ENCODE data around the gene ZP1. TPM values are rescaled to one million over a fixed set of nuclear protein-coding genes. Genes with fewer than 3 reads are reported as not detected.

Gene ZP1
- total RNA-seq, 5 donors from 2014 or later (not counting 1 experiment from before 2014, with no cell fraction given) = 0.20 to 1.0 TPM; not detected in 3

- H3K4me3 Mint-ChIP-seq = peak overlapping the region in 2 of 3 donors; percentile 22 to 30
Observed at GRCh38 chr11:60916669-60917206, 49.4 kb downstream of the ZP1 start.

GRCh38 chr11:60917267-60917666, 49.9 kb downstream of the ZP1 start:
- POLR2A ChIA-PET = interaction anchor here in 1 of 2 donors (0.7 kb wide), 1 partner anchor 10 kb away, joined by 3 read pairs; no protein-coding TSS in a partner anchor
- no peaks in the 10 kb centered on the region for H3K9me3 Mint-ChIP-seq

More at GRCh38 chr11:60916669-60917206, 49.4 kb downstream of the ZP1 start:
- H3K36me3 ChIP-seq (ENCODE audit: control insufficient read depth in 2 of 2, extremely low read depth in 1 of 2, insufficient read depth in 1 of 2, low read length in 1 of 2) = peaks cover 5 to 36% of the 10 kb centered on the region in 2 donors
- H3K27ac ChIP-seq (ENCODE audit: low read length) = peak overlapping the region; percentile 13
- Mint-ChIP-seq H3K36me3 (peaks cover 28% of the 10 kb centered on the region), H3K27ac (peak overlapping the region in 1 of 2 donors; percentile 24), H3K4me1 (peaks cover 46 to 56% (median 51%) of the 10 kb centered on the region in 3 donors), H3K27me3 (no peaks in the 10 kb centered on the region), H3K9me3 (no peaks in the 10 kb centered on the region)
- WGBS (ENCODE audit: insufficient coverage) = 83% methylated on average over 1 of the region's 3 CpGs
- H3K27me3 ChIP-seq (replicated peaks in 1 of 2; ENCODE audit: control insufficient read depth in 2 of 2, extremely low read depth in 1 of 2, insufficient read depth in 2 of 2, low read length in 1 of 2) = peaks cover 0 to 8% of the 10 kb centered on the region in 2 experiments
- no peaks in the 10 kb centered on the region for H3K9me3 ChIP-seq
- H3K4me3 ChIP-seq (ENCODE audit: control insufficient read depth in 1 of 2, extremely low read depth in 1 of 2, low read length in 1 of 2) = no peak overlapping the region
- POLR2A ChIA-PET = no interaction called here
- DNase-seq (no peak), ATAC-seq (replicated peaks in 1 of 4) (no peak)
- peaks cover 23 to 53% of the 10 kb centered on the region in 2 experiments for H3K4me1 ChIP-seq (ENCODE audit: control insufficient read depth in 1 of 2, extremely low read depth in 1 of 2, insufficient read depth in 2 of 2, low read length in 2 of 2)
- CTCF ChIA-PET = interaction anchor here in 1 of 2 donors (0.9 kb wide), 1 partner anchor 12 kb away, joined by 4 read pairs; no protein-coding TSS in a partner anchor

GRCh38 chr11:60918251-60918938, 51.1 kb downstream of the ZP1 start:
- ATAC-seq (replicated peaks in 1 of 4) = no peak
- peaks cover 11 to 49% of the 10 kb centered on the region in 2 donors for H3K36me3 ChIP-seq (ENCODE audit: control insufficient read depth in 2 of 2, extremely low read depth in 1 of 2, insufficient read depth in 1 of 2, low read length in 1 of 2)
- H3K9me3 ChIP-seq = no peaks in the 10 kb centered on the region
- 100% methylated on average over 2 of the region's 4 CpGs for WGBS (ENCODE audit: insufficient coverage)
- Mint-ChIP-seq H3K27ac (no peak overlapping the region), H3K27me3 (peaks cover 7 to 8% of the 10 kb centered on the region in 2 donors), H3K4me3 (no peak overlapping the region), H3K4me1 (peaks cover 30 to 44% (median 41%) of the 10 kb centered on the region in 3 donors), H3K9me3 (no peaks in the 10 kb centered on the region), H3K36me3 (peaks cover 45% of the 10 kb centered on the region)
- H3K4me1 ChIP-seq (ENCODE audit: control insufficient read depth in 1 of 2, extremely low read depth in 1 of 2, insufficient read depth in 2 of 2, low read length in 2 of 2) = peaks cover 8 to 39% of the 10 kb centered on the region in 2 experiments
- H3K27ac ChIP-seq (ENCODE audit: low read length) = no peak overlapping the region
- peaks cover 0 to 23% of the 10 kb centered on the region in 2 experiments for H3K27me3 ChIP-seq (replicated peaks in 1 of 2; ENCODE audit: control insufficient read depth in 2 of 2, extremely low read depth in 1 of 2, insufficient read depth in 2 of 2, low read length in 1 of 2)
- ChIA-PET POLR2A (interaction anchor here in 1 of 2 donors (0.6 kb wide), 1 partner anchor 508 kb away, joined by 4 read pairs; no protein-coding TSS in a partner anchor), CTCF (interaction anchor here (0.6 kb wide), 2 partner anchors 19 to 32 kb away, joined by 3 to 6 read pairs; no protein-coding TSS in a partner anchor)
- no peak overlapping the region for H3K4me3 ChIP-seq (ENCODE audit: control insufficient read depth in 1 of 2, extremely low read depth in 1 of 2, low read length in 1 of 2)
- no peak for DNase-seq

More at GRCh38 chr11:60917267-60917666, 49.9 kb downstream of the ZP1 start:
- CTCF ChIA-PET = no interaction called here
- 100% methylated on average over 1 of the region's 1 CpG for WGBS (ENCODE audit: insufficient coverage)
- Histone ChIP-seq H3K4me3 (ENCODE audit: control insufficient read depth in 1 of 2, extremely low read depth in 1 of 2, low read length in 1 of 2) (no peak overlapping the region), H3K27ac (ENCODE audit: low read length) (no peak overlapping the region), H3K36me3 (ENCODE audit: control insufficient read depth in 2 of 2, extremely low read depth in 1 of 2, insufficient read depth in 1 of 2, low read length in 1 of 2) (peaks cover 7 to 41% of the 10 kb centered on the region in 2 donors), H3K9me3 (no peaks in the 10 kb centered on the region), H3K27me3 (replicated peaks in 1 of 2; ENCODE audit: control insufficient read depth in 2 of 2, extremely low read depth in 1 of 2, insufficient read depth in 2 of 2, low read length in 1 of 2) (peaks cover 0 to 14% of the 10 kb centered on the region in 2 experiments), H3K4me1 (ENCODE audit: control insufficient read depth in 1 of 2, extremely low read depth in 1 of 2, insufficient read depth in 2 of 2, low read length in 2 of 2) (peaks cover 19 to 48% of the 10 kb centered on the region in 2 experiments)
- ATAC-seq (replicated peaks in 1 of 4) = no peak
- peaks cover 41 to 50% (median 48%) of the 10 kb centered on the region in 3 donors for H3K4me1 Mint-ChIP-seq
- peak overlapping the region in 1 of 3 donors; percentile 30 for H3K4me3 Mint-ChIP-seq
- no peak for DNase-seq
- peaks cover 34% of the 10 kb centered on the region for H3K36me3 Mint-ChIP-seq
- H3K27me3 Mint-ChIP-seq = peaks cover under 1% of the 10 kb centered on the region in 2 donors
- H3K27ac Mint-ChIP-seq = peak overlapping the region in 1 of 2 donors; percentile 24

GRCh38 chr11:60918939-60919265, 51.6 kb downstream of the ZP1 start:
- H3K27me3 ChIP-seq (replicated peaks in 1 of 2; ENCODE audit: control insufficient read depth in 2 of 2, extremely low read depth in 1 of 2, insufficient read depth in 2 of 2, low read length in 1 of 2) = peaks cover 0 to 28% of the 10 kb centered on the region in 2 experiments
- POLR2A ChIA-PET = interaction anchor here in 1 of 2 donors (0.6 kb wide), 1 partner anchor 508 kb away, joined by 4 read pairs; no protein-coding TSS in a partner anchor
- H3K36me3 ChIP-seq (ENCODE audit: control insufficient read depth in 2 of 2, extremely low read depth in 1 of 2, insufficient read depth in 1 of 2, low read length in 1 of 2) = peaks cover 11 to 49% of the 10 kb centered on the region in 2 donors
- Mint-ChIP-seq H3K4me3 (no peak overlapping the region), H3K27me3 (peaks cover 8 to 11% of the 10 kb centered on the region in 2 donors), H3K27ac (no peak overlapping the region), H3K36me3 (peaks cover 47% of the 10 kb centered on the region), H3K9me3 (no peaks in the 10 kb centered on the region), H3K4me1 (peaks cover 26 to 41% (median 38%) of the 10 kb centered on the region in 3 donors)
- CTCF ChIA-PET = interaction anchor here in 1 of 2 donors (0.6 kb wide), 1 partner anchor 19 kb away, joined by 3 read pairs; no protein-coding TSS in a partner anchor
- H3K9me3 ChIP-seq = no peaks in the 10 kb centered on the region
- no CpG with 5 or more reads among the region's 2 CpGs for WGBS (ENCODE audit: insufficient coverage)
- peaks cover 7 to 41% of the 10 kb centered on the region in 2 experiments for H3K4me1 ChIP-seq (ENCODE audit: control insufficient read depth in 1 of 2, extremely low read depth in 1 of 2, insufficient read depth in 2 of 2, low read length in 2 of 2)
- ATAC-seq (replicated peaks in 1 of 4) (no peak), DNase-seq (no peak)
- no peak overlapping the region for H3K4me3 ChIP-seq (ENCODE audit: control insufficient read depth in 1 of 2, extremely low read depth in 1 of 2, low read length in 1 of 2)
- H3K27ac ChIP-seq (ENCODE audit: low read length) = no peak overlapping the region

- Mint-ChIP-seq H3K4me1 (peaks cover 26 to 39% (median 38%) of the 10 kb centered on the region in 3 donors), H3K9me3 (no peaks in the 10 kb centered on the region), H3K27ac (no peak overlapping the region), H3K36me3 (peaks cover 47% of the 10 kb centered on the region), H3K4me3 (no peak overlapping the region), H3K27me3 (peaks cover 8 to 14% of the 10 kb centered on the region in 2 donors)
- POLR2A ChIA-PET = no interaction called here
- H3K4me3 ChIP-seq (ENCODE audit: control insufficient read depth in 1 of 2, extremely low read depth in 1 of 2, low read length in 1 of 2) = no peak overlapping the region
- H3K4me1 ChIP-seq (ENCODE audit: control insufficient read depth in 1 of 2, extremely low read depth in 1 of 2, insufficient read depth in 2 of 2, low read length in 2 of 2) = peaks cover 7 to 43% of the 10 kb centered on the region in 2 experiments
- H3K36me3 ChIP-seq (ENCODE audit: control insufficient read depth in 2 of 2, extremely low read depth in 1 of 2, insufficient read depth in 1 of 2, low read length in 1 of 2) = peaks cover 11 to 49% of the 10 kb centered on the region in 2 donors
- no peak overlapping the region for H3K27ac ChIP-seq (ENCODE audit: low read length)
- no CpG with 5 or more reads among the region's 1 CpG for WGBS (ENCODE audit: insufficient coverage)
- peaks cover 0 to 33% of the 10 kb centered on the region in 2 experiments for H3K27me3 ChIP-seq (replicated peaks in 1 of 2; ENCODE audit: control insufficient read depth in 2 of 2, extremely low read depth in 1 of 2, insufficient read depth in 2 of 2, low read length in 1 of 2)
- CTCF ChIA-PET = interaction anchor here in 1 of 2 donors (0.6 kb wide), 1 partner anchor 20 kb away, joined by 3 read pairs; no protein-coding TSS in a partner anchor
- DNase-seq = no peak
- H3K9me3 ChIP-seq = no peaks in the 10 kb centered on the region
- no peak for ATAC-seq (replicated peaks in 1 of 4)
Observed at GRCh38 chr11:60919320-60919719, 52.0 kb downstream of the ZP1 start.

GRCh38 chr11:60919956-60920355, 52.6 kb downstream of the ZP1 start:
- ChIA-PET CTCF (no interaction called here), POLR2A (no interaction called here)
- Histone ChIP-seq H3K36me3 (ENCODE audit: control insufficient read depth in 2 of 2, extremely low read depth in 1 of 2, insufficient read depth in 1 of 2, low read length in 1 of 2) (peaks cover 11 to 49% of the 10 kb centered on the region in 2 donors), H3K4me1 (ENCODE audit: control insufficient read depth in 1 of 2, extremely low read depth in 1 of 2, insufficient read depth in 2 of 2, low read length in 2 of 2) (peaks cover 7 to 42% of the 10 kb centered on the region in 2 experiments), H3K9me3 (no peaks in the 10 kb centered on the region), H3K27me3 (replicated peaks in 1 of 2; ENCODE audit: control insufficient read depth in 2 of 2, extremely low read depth in 1 of 2, insufficient read depth in 2 of 2, low read length in 1 of 2) (peaks cover 0 to 39% of the 10 kb centered on the region in 2 experiments), H3K4me3 (ENCODE audit: control insufficient read depth in 1 of 2, extremely low read depth in 1 of 2, low read length in 1 of 2) (no peak overlapping the region), H3K27ac (ENCODE audit: low read length) (no peak overlapping the region)
- DNase-seq (no peak), ATAC-seq (replicated peaks in 1 of 4) (no peak)
- Mint-ChIP-seq H3K36me3 (peaks cover 47% of the 10 kb centered on the region), H3K4me1 (peaks cover 25 to 37% (median 36%) of the 10 kb centered on the region in 3 donors), H3K27ac (no peak overlapping the region), H3K4me3 (no peak overlapping the region), H3K9me3 (no peaks in the 10 kb centered on the region), H3K27me3 (peaks cover 8 to 14% of the 10 kb centered on the region in 2 donors)
- WGBS (ENCODE audit: insufficient coverage) = no CpG with 5 or more reads among the region's 2 CpGs

All from T-cell (primary cell).